ENCODE data around the gene GLRX3.

The GLRX3 gene

GRCh38 chr10:130137659-130138478 lies 1.7 kb downstream of the GLRX3 start:
- DNase-seq (ENCODE audit: low read depth, low spot score) = no peak

GRCh38 chr10:130138479-130138866 lies 2.3 kb downstream of the GLRX3 start:
- no peak for DNase-seq (ENCODE audit: low read depth, low spot score)

GRCh38 chr10:130140425-130140824 lies 4.2 kb downstream of the GLRX3 start:
- no peak for DNase-seq (ENCODE audit: low read depth, low spot score)

DNA sequence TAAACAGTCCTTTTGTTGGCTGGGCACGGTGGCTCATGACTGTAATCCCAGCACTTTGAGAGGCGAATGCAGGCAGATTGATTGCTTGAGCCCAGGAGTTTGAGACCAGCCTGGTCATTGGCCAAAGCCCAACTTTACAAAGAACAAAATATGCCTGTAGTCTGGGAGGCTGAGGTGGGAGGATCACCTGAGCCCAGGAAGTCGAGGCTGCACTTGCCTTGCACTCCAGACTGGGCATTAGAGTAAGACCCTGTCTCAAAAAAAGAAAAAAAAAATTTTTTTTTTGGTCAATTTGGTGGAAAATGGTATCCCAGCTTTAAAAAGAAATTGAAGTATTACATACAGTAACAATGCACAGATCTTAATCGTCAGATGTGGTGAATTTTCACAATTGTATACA lies 4.8 kb downstream of the GLRX3 start:
- DNase-seq (ENCODE audit: low read depth, low spot score) = no peak

- DNase-seq (ENCODE audit: low read depth, low spot score) = no peak
Measured at GRCh38 chr10:130141460-130141859, 5.3 kb downstream of the GLRX3 start.

DNA sequence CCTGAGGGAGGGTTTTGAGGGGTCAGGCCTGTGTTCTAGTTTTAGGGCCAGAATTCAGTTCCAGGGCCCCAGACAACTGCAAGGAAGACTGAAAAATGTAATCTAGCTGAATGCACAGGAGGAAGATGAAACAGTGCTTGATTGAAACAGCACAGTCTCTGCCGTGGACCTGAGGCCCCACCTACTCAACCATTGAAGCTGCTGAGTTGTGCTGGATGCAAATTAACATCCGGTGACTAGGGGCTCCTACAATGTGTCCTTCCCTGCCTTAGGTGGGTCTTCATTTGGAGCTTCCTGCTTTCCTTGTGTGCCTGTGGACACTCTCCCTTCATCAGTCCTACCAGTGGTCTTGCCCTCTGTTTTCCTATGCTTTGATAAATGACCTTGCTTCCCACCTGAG lies 5.7 kb downstream of the GLRX3 start:
- no peak for DNase-seq (ENCODE audit: low read depth, low spot score)

DNA sequence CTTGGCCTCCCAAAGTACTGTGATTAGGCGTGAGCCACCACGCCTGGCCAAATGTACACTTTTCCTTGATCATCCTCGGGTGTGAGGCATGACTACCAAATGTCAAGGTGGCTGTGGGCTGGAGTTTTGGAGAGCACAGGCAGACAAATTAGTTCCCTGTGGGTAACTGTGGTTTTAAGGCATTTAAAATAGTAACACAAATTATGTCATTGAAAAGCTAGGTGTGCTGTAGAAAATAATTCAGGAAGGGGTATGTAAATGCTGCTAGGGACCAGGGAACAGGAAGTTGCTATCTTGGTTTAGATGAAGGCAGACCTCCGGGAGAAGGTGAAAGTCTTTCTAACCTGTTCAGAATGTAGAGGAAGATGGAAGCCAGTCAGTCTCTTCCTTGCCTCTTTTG lies 9.9 kb downstream of the GLRX3 start:
- DNase-seq (ENCODE audit: low read depth, low spot score) = no peak

DNA sequence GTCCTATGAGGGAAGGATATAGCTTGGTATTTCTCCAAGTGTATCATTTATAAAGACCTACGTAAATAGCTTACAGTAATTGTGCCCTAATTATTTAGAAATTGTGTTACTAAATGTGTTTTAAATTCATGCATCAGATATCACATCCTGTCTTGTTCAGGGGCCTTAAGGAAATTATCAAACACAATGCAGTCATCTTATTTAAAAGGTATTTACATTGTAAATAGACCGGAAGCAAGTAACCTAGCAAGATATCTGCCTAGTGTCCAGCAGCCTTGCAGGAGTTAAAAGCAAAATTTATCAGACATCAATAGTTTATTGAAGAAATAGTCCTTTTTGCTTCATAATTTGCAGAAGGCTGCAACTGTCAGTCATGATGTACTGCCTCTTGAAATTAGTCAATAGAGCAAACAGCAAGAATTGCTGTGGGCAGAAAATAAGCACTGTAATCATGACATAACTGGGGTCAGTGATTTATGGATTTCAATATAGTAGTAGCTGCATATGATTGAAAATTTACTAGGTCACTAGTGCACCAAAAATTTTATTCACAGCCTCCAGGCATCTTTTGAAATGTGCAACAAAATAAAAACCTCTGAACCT lies 23.1 kb downstream of the GLRX3 start:
- no peak for DNase-seq (ENCODE audit: low read depth, low spot score)

- no peak for DNase-seq (ENCODE audit: low read depth, low spot score)
Measured at GRCh38 chr10:130160775-130161174, 24.6 kb downstream of the GLRX3 start.

GRCh38 chr10:130161331-130161730 lies 25.1 kb downstream of the GLRX3 start:
- DNase-seq (ENCODE audit: low read depth, low spot score) = no peak

GRCh38 chr10:130167193-130167592 lies 31.0 kb downstream of the GLRX3 start:
- DNase-seq (ENCODE audit: low read depth, low spot score) = no peak

DNA sequence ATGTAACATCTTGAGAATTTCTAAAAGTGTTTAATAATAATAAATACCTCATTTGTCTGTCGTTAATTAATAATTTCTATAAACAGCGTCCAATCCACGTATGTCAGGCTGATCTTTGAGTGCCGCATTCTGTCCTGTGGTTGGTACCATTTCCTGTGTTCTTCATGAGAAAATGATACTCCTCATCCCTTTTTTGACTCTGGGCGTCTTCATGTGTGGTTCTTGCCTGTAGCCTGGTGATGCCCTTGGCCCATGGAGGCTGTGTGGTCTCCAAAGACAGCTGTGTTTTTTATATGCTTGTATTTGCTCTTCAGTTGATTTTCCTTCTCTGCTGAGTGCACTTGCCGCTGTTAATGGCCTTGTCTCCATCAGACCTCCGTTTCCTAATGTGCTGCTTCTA lies 31.5 kb downstream of the GLRX3 start:
- DNase-seq (ENCODE audit: low read depth, low spot score) = no peak

DNA sequence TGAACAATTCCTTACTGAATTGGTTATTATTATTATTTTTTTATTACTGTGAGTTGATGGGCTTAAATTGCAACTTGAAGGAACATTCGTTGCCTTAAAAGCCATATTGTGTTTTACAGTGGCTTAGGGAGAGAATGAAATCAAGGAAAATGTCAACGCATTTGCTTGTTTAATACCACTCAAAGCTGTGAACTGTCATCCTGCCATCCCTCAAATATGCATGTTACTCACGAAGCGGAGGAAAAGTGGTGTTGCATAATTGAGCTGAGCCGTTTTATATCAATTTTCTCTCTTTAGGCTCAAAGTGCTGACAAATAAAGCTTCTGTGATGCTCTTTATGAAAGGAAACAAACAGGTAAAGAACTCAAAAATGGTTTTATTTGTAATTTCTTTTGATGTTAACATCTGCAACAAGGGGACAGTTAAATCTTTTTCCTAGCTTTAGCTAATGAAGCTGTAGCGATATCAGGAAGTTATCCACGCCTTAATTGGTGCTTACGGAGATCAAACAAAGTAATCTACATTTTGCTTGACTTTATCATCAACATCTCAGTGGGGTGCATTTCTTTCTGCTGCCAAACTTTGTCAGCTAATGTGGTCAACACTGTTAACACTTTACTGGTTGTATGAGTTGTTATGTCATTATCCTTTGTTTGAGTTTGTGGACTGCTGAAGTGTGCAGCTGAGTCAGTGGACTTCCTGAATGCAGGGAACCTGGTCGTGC lies 33.1 kb downstream of the GLRX3 start:
- DNase-seq (ENCODE audit: low read depth, low spot score) = no peak

- DNase-seq (ENCODE audit: low read depth, low spot score) = no peak
Measured at GRCh38 chr10:130171196-130171595, 35.0 kb downstream of the GLRX3 start.

GRCh38 chr10:130174328-130174727 lies 38.1 kb downstream of the GLRX3 start:
- no peak for DNase-seq (ENCODE audit: low read depth, low spot score)

- no peak for DNase-seq (ENCODE audit: low read depth, low spot score)
Measured at GRCh38 chr10:130175074-130175473, 38.9 kb downstream of the GLRX3 start.

- no peak for DNase-seq (ENCODE audit: low read depth, low spot score)
Measured at GRCh38 chr10:130177250-130177649, 41.1 kb downstream of the GLRX3 start.

DNA sequence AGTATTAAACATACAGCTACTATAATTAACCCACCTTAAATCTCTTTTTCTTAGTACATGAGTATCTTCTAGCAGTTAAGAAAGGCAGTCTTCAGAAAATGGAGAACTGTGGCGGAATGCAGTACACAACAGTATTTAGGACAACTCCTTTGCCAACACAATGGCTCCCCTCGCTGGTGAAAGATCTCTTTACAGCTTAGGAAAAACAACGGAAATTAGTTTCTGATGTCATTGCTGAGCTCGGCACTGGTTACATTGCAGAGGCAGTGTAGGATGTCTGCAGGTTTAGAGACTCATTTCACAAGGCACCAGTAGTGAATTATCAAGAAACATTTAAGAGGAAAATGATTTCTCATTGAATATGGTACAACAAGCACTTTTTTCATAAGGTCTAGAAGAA lies 43.4 kb downstream of the GLRX3 start:
- DNase-seq (ENCODE audit: low read depth, low spot score) = peak; percentile 59

- no peak for DNase-seq (ENCODE audit: low read depth, low spot score)
Measured at GRCh38 chr10:130180416-130180815, 44.2 kb downstream of the GLRX3 start.

- DNase-seq (ENCODE audit: low read depth, low spot score) = no peak
Measured at GRCh38 chr10:130181858-130182257, 45.7 kb downstream of the GLRX3 start.

DNA sequence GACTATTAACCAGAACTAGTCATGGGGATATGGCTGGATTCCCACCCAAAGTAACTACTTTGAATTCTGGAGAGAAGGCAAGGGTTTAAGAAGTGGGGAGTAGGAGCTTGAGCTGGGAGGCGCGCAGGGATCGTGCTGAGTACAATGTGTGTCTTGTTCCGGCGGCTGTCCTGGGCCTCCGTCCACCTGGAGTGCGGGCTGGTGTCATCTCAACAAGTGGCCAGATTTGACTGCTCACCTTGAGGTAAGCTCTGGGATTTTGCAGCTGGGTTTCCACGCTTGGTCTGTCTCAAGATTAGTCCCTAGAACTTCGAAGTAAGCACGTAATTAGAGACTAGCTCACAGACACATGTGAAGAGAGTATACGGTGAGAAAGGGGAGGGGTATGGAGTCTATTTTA lies 49.4 kb downstream of the GLRX3 start:
- no peak for DNase-seq (ENCODE audit: low read depth, low spot score)
